Naive thymus-derived CD4-positive, alpha-beta T cell (primary cell): ENCODE data around the gene PTPRE. TPM values are rescaled to one million over a fixed set of nuclear protein-coding genes. Genes with fewer than 3 reads are reported as not detected.

Source experiments
- ATAC-seq: fragments of 150-1000 bp; cut with Tn5 transposase; 2 replicates; pipeline ENCODE4 v1.10.0; 2021; ENCODE audit warnings: mild to moderate bottlenecking, moderate library complexity
- CTCF ChIA-PET: fragments of 350-600 bp; sonication (Branson Sonifier 250); formaldehyde crosslinking; loops from one replicate; lab custom pipeline; 2021; ENCODE audit warnings: antibody characterized with exemption; lab: Charles Lee
- POLR2A ChIA-PET: fragments of 350-600 bp; sonication (Branson Sonifier 250); formaldehyde crosslinking; loops from one replicate; lab custom pipeline; 2021; ENCODE audit warnings: antibody characterized with exemption, inconsistent platforms; lab: Charles Lee
- DNase-seq, 9 donors: peaks; one replicate each; pipeline versions ENCODE4 v3.0.0 to v3.0.0-alpha.2; 2020 to 2022; ENCODE audit warnings: mixed read lengths in 1 of 9
- H3K27ac ChIP-seq: one replicate; pipeline ENCODE4 v1.7.0; 2013; ENCODE audit warnings: mild to moderate bottlenecking, low read depth, low read length, moderate library complexity
- H3K27me3 ChIP-seq, 2 donors: one replicate each; pipeline ENCODE4 v1.7.0; 2013; ENCODE audit warnings: low read length in 2 of 2, mild to moderate bottlenecking in 2 of 2, moderate library complexity in 2 of 2; ENCODE audit not compliant: control insufficient read depth in 2 of 2, insufficient read depth in 2 of 2
- H3K36me3 ChIP-seq, 3 experiments: 1 replicate in 2 of 3; 2 replicates in 1 of 3; pipeline ENCODE4 v1.7.0; 2013; ENCODE audit warnings: low read length in 3 of 3, mild to moderate bottlenecking in 3 of 3, moderate library complexity in 1 of 3; ENCODE audit not compliant: insufficient read depth in 3 of 3, control insufficient read depth in 2 of 3
- H3K4me1 ChIP-seq, 2 donors: one replicate each; pipeline ENCODE4 v1.7.0; 2013; ENCODE audit warnings: low read length in 2 of 2, mild to moderate bottlenecking in 2 of 2, moderate library complexity in 1 of 2; ENCODE audit not compliant: control insufficient read depth in 2 of 2, insufficient read depth in 2 of 2
- H3K4me3 ChIP-seq: 2 replicates; pipeline ENCODE4 v1.7.0; 2013; ENCODE audit warnings: mild to moderate bottlenecking, low read length
- H3K9me3 ChIP-seq, 3 experiments: 1 replicate in 2 of 3; 2 replicates in 1 of 3; pipeline ENCODE4 v1.7.0; 2013; ENCODE audit warnings: low read length in 3 of 3; ENCODE audit not compliant: control insufficient read depth in 2 of 3
- H3K27ac Mint-ChIP-seq, 9 donors: one replicate each; pipeline ENCODE4 v1.8.0; 2020 to 2022; ENCODE audit warnings: mixed read lengths in 9 of 9, mild to moderate bottlenecking in 8 of 9, moderate library complexity in 5 of 9, inconsistent platforms in 2 of 9
- H3K27me3 Mint-ChIP-seq, 5 donors: one replicate each; pipeline ENCODE4 v1.8.0; 2021 to 2022; ENCODE audit warnings: mixed read lengths in 5 of 5, mild to moderate bottlenecking in 1 of 5
- H3K36me3 Mint-ChIP-seq, 5 donors: one replicate each; pipeline ENCODE4 v1.8.0; 2020 to 2022; ENCODE audit warnings: mixed read lengths in 5 of 5, mild to moderate bottlenecking in 3 of 5, inconsistent platforms in 1 of 5
- H3K4me1 Mint-ChIP-seq, 7 donors: one replicate each; pipeline ENCODE4 v1.8.0; 2020 to 2022; ENCODE audit warnings: mixed read lengths in 7 of 7, mild to moderate bottlenecking in 3 of 7, inconsistent platforms in 1 of 7
- H3K4me3 Mint-ChIP-seq, 10 donors: one replicate each; pipeline ENCODE4 v1.8.0; 2020 to 2022; ENCODE audit warnings: mild to moderate bottlenecking in 10 of 10, mixed read lengths in 10 of 10, moderate library complexity in 6 of 10, inconsistent platforms in 2 of 10
- H3K9me3 Mint-ChIP-seq, 11 donors: one replicate each; pipeline ENCODE4 v1.8.0; 2020 to 2022; ENCODE audit warnings: mixed read lengths in 11 of 11, mild to moderate bottlenecking in 4 of 11, inconsistent platforms in 1 of 11, moderate library complexity in 1 of 11
- intact Hi-C, 2 donors: fragments of 100-400 bp; cut with micrococcal nuclease; formaldehyde crosslinking; loops; one replicate each; pipeline ENCODE4 v1.15.1; 2023
- polyA plus RNA-seq, 2 donors: library from polyadenylated mRNA; unstranded; fragments of 300-500 nt; fragmentation: Illumina TruSeq; gene quantifications; one replicate each; pipeline ENCODE4 v1.2.3, GENCODE V29; 2021
- total RNA-seq, 6 experiments: library from RNA in 5 of 6; stranded (reverse) in 5 of 6; gene quantifications; 1 replicate in 5 of 6; 2 replicates in 1 of 6; pipeline ENCODE4 v1.2.3 and lab custom pipeline; 2021 to 2026

The PTPRE gene
- total and polyA plus RNA-seq, 7 experiments from 2014 or later, result 6.6 to 237 (median 27.9) TPM

GRCh38 chr10:127940866-127941640 is 34.1 kb downstream of the PTPRE start:
- H3K4me3 ChIP-seq, result no peak overlapping the region
- Mint-ChIP-seq H3K9me3 (no peaks in the 10 kb centered on the region), H3K36me3 (no peaks in the 10 kb centered on the region), H3K4me3 (no peak overlapping the region), H3K27ac (peak overlapping the region in 1 of 9 donors; percentile 17), H3K4me1 (peaks cover 11 to 34% (median 25%) of the 10 kb centered on the region in 7 donors), H3K27me3 (peaks cover 0 to 22% (median 6%) of the 10 kb centered on the region in 5 donors)
- H3K27ac ChIP-seq, result no peak overlapping the region
- H3K36me3 ChIP-seq, result no peaks in the 10 kb centered on the region
- intact Hi-C loops, result no loop called here
- CTCF ChIA-PET, result no interaction called here
- ATAC-seq (no peak), DNase-seq (no peak)
- peaks cover 0 to 6% of the 10 kb centered on the region in 2 donors for H3K4me1 ChIP-seq
- POLR2A ChIA-PET, result no interaction called here
- H3K27me3 ChIP-seq, result no peaks in the 10 kb centered on the region
- H3K9me3 ChIP-seq, result no peaks in the 10 kb centered on the region

GRCh38 chr10:127942811-127943210 is 35.9 kb downstream of the PTPRE start:
- H3K4me3 ChIP-seq, result no peak overlapping the region
- Mint-ChIP-seq H3K27ac (peak overlapping the region in 2 of 9 donors; percentile 17 to 55), H3K4me1 (peaks cover 16 to 44% (median 32%) of the 10 kb centered on the region in 7 donors), H3K9me3 (no peaks in the 10 kb centered on the region), H3K27me3 (peaks cover 0 to 17% (median 3%) of the 10 kb centered on the region in 5 donors), H3K4me3 (peak overlapping the region in 1 of 10 donors; percentile 20), H3K36me3 (no peaks in the 10 kb centered on the region)
- no peak for ATAC-seq
- peaks cover 0 to 6% of the 10 kb centered on the region in 2 donors for H3K4me1 ChIP-seq
- no peak for DNase-seq
- CTCF ChIA-PET, result no interaction called here
- H3K9me3 ChIP-seq, result no peaks in the 10 kb centered on the region
- intact Hi-C loops, result no loop called here
- POLR2A ChIA-PET, result no interaction called here
- no peaks in the 10 kb centered on the region for H3K27me3 ChIP-seq
- H3K27ac ChIP-seq, result no peak overlapping the region
- no peaks in the 10 kb centered on the region for H3K36me3 ChIP-seq

- CTCF ChIA-PET, result no interaction called here
These were observed 36.5 kb downstream of the PTPRE start for GRCh38 chr10:127943336-127943910.

GRCh38 chr10:127944256-127944655 is 37.4 kb downstream of the PTPRE start:
- H3K27ac Mint-ChIP-seq, result peak overlapping the region in 2 of 9 donors; percentile 19 to 60

More at GRCh38 chr10:127943336-127943910, 36.5 kb downstream of the PTPRE start:
- ATAC-seq (no peak), DNase-seq (no peak)
- H3K27me3 Mint-ChIP-seq, result peaks cover 0 to 11% (median 3%) of the 10 kb centered on the region in 5 donors
- Histone ChIP-seq H3K27ac (no peak overlapping the region), H3K36me3 (no peaks in the 10 kb centered on the region), H3K9me3 (no peaks in the 10 kb centered on the region), H3K4me1 (peaks cover 0 to 6% of the 10 kb centered on the region in 2 donors), H3K27me3 (no peaks in the 10 kb centered on the region), H3K4me3 (no peak overlapping the region)
- H3K36me3 Mint-ChIP-seq, result no peaks in the 10 kb centered on the region
- H3K9me3 Mint-ChIP-seq, result no peaks in the 10 kb centered on the region
- intact Hi-C loops, result no loop called here
- peak overlapping the region in 1 of 9 donors; percentile 19 for H3K27ac Mint-ChIP-seq
- H3K4me3 Mint-ChIP-seq, result no peak overlapping the region
- POLR2A ChIA-PET, result no interaction called here
- H3K4me1 Mint-ChIP-seq, result peaks cover 16 to 44% (median 32%) of the 10 kb centered on the region in 7 donors

GRCh38 chr10:127945341-127945758 is 38.4 kb downstream of the PTPRE start:
- Histone ChIP-seq H3K27ac (no peak overlapping the region), H3K9me3 (no peaks in the 10 kb centered on the region), H3K36me3 (no peaks in the 10 kb centered on the region), H3K4me3 (no peak overlapping the region), H3K4me1 (peaks cover 0 to 6% of the 10 kb centered on the region in 2 donors), H3K27me3 (no peaks in the 10 kb centered on the region)
- Mint-ChIP-seq H3K9me3 (no peaks in the 10 kb centered on the region), H3K36me3 (no peaks in the 10 kb centered on the region), H3K27me3 (peaks cover 0 to 4% (median 0%) of the 10 kb centered on the region in 5 donors), H3K27ac (peak overlapping the region in 3 of 9 donors; percentile 4 to 46 (median 17)), H3K4me1 (peaks cover 12 to 44% (median 32%) of the 10 kb centered on the region in 7 donors), H3K4me3 (no peak overlapping the region)
- intact Hi-C loops, result no loop called here
- ATAC-seq (peak; percentile 82), DNase-seq (peak in 4 of 9 donors; percentile 17 to 43 (median 26))
- ChIA-PET POLR2A (no interaction called here), CTCF (interaction anchor here (0.5 kb wide), 1 partner anchor 1049 kb away, joined by 3 read pairs; no protein-coding TSS in a partner anchor)

More at GRCh38 chr10:127944256-127944655, 37.4 kb downstream of the PTPRE start:
- Histone ChIP-seq H3K27me3 (no peaks in the 10 kb centered on the region), H3K36me3 (no peaks in the 10 kb centered on the region), H3K4me3 (no peak overlapping the region), H3K4me1 (peaks cover 0 to 6% of the 10 kb centered on the region in 2 donors), H3K27ac (no peak overlapping the region), H3K9me3 (no peaks in the 10 kb centered on the region)
- ChIA-PET CTCF (no interaction called here), POLR2A (no interaction called here)
- H3K4me3 Mint-ChIP-seq, result no peak overlapping the region
- peaks cover 16 to 44% (median 32%) of the 10 kb centered on the region in 7 donors for H3K4me1 Mint-ChIP-seq
- intact Hi-C loops, result no loop called here
- DNase-seq (no peak), ATAC-seq (no peak)
- H3K36me3 Mint-ChIP-seq, result no peaks in the 10 kb centered on the region
- H3K27me3 Mint-ChIP-seq, result peaks cover 0 to 11% (median 0%) of the 10 kb centered on the region in 5 donors
- no peaks in the 10 kb centered on the region for H3K9me3 Mint-ChIP-seq

GRCh38 chr10:127945948-127946711 is 39.2 kb downstream of the PTPRE start:
- Mint-ChIP-seq H3K27ac (peak overlapping the region in 5 of 9 donors; percentile 14 to 85 (median 58)), H3K9me3 (no peaks in the 10 kb centered on the region), H3K4me3 (peak overlapping the region in 1 of 10 donors; percentile 8), H3K4me1 (peaks cover 12 to 44% (median 32%) of the 10 kb centered on the region in 7 donors), H3K27me3 (peaks cover 0 to 7% (median 0%) of the 10 kb centered on the region in 5 donors), H3K36me3 (no peaks in the 10 kb centered on the region)
- no peak for ATAC-seq
- Histone ChIP-seq H3K9me3 (no peaks in the 10 kb centered on the region), H3K27ac (no peak overlapping the region), H3K4me3 (no peak overlapping the region), H3K36me3 (no peaks in the 10 kb centered on the region), H3K4me1 (peaks cover 0 to 6% of the 10 kb centered on the region in 2 donors), H3K27me3 (no peaks in the 10 kb centered on the region)
- CTCF ChIA-PET, result no interaction called here
- intact Hi-C loops, result no loop called here
- POLR2A ChIA-PET, result no interaction called here
- no peak for DNase-seq
